ENCODE measurements around the gene OR6A2.

DNA sequence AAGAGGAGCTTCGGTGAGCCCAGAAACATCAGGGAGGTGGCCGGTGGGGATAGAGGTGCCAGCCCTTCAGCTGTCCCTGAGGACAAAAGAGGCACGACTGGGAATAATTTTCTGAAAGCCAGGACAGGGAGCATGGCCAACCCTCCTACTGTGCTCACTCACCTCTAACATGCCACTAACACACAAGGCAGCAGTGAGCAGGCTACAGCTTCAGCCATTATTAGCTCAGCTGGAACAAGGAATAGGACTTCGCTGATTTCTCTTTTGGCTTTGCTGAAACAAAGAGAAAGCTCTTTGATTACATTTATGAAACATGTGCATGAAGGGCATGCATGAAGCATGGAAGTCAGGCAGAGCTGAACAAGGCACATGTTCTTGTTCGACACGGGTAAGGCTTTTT is 33.9 kb upstream of the OR6A2 start:
- TF ChIP-seq MAFK (IDR thresholded peaks at IDR 0.05; ENCODE audit: low read length): no peak
- TF ChIP-seq ZZZ3 (IDR thresholded peaks at IDR 0.05): no peak
- TF ChIP-seq CEBPB (tag; IDR thresholded peaks at IDR 0.05): no peak
